Esophagus muscularis mucosa (tissue), 4 donors: ENCODE results near the gene SEL1L. TPM values are rescaled to one million over a fixed set of nuclear protein-coding genes. Genes with fewer than 3 reads are reported as not detected.

ENCODE experiments used
- DNase-seq: peaks from one replicate; pipeline ENCODE4 v3.0.0-alpha.2; 2017; ENCODE audit errors: extremely low spot score
- H3K27ac ChIP-seq, 4 donors: fragments of 200-600 bp; sonication (generic); replicated peaks in 1 of 4; 1 replicate in 3 of 4; 2 replicates in 1 of 4; pipeline ENCODE4 v1.5.1; 2016 to 2019; ENCODE audit warnings: mild to moderate bottlenecking in 1 of 4
- H3K27me3 ChIP-seq, 4 donors: fragments of 200-600 bp; sonication (generic); one replicate each; pipeline versions ENCODE4 v1.5.1 to v1.6.0; 2016 to 2019
- H3K36me3 ChIP-seq, 4 donors: fragments of 200-600 bp; sonication (generic); one replicate each; pipeline ENCODE4 v1.5.1; 2016 to 2019
- H3K4me1 ChIP-seq, 4 donors: fragments of 200-600 bp; sonication (generic); one replicate each; pipeline ENCODE4 v1.5.1; 2016 to 2019
- H3K4me3 ChIP-seq, 4 donors: fragments of 200-600 bp; sonication (generic); 1 replicate in 2 of 4; 2 replicates in 2 of 4; pipeline ENCODE4 v1.5.1; 2016 to 2019; ENCODE audit warnings: mild to moderate bottlenecking in 4 of 4, moderate library complexity in 1 of 4
- H3K9me3 ChIP-seq, 4 donors: fragments of 200-600 bp; sonication (generic); 1 replicate in 3 of 4; 2 replicates in 1 of 4; pipeline ENCODE4 v1.5.1; 2016 to 2019
- CTCF ChIP-seq, 3 experiments: fragments of 200-600 bp in 2 of 3; fragments of 450-650 bp in 1 of 3; sonication (generic) in 2 of 3; IDR thresholded peaks; one replicate each; pipeline ENCODE4 v1.5.1; 2017 to 2019; ENCODE audit warnings: antibody characterized with exemption in 3 of 3, mild to moderate bottlenecking in 2 of 3, moderate library complexity in 1 of 3
- EP300 ChIP-seq: sonication (generic); formaldehyde crosslinking; IDR thresholded peaks from one replicate; pipeline ENCODE4 v1.6.1; 2017; ENCODE audit warnings: antibody characterized with exemption
- POLR2A ChIP-seq: fragments of 450-650 bp; IDR thresholded peaks from one replicate; pipeline ENCODE4 v1.6.1; 2017; ENCODE audit warnings: antibody characterized with exemption, moderate library complexity, mild to moderate bottlenecking, low read depth
- POLR2AphosphoS5 ChIP-seq, 2 donors: sonication (generic); formaldehyde crosslinking; IDR thresholded peaks; one replicate each; pipeline ENCODE4 v1.6.1; 2017; ENCODE audit warnings: antibody characterized with exemption in 2 of 2
- WGBS: methylation state at CpG from one replicate; pipeline ENCODE4 v1.1.5; 2018; 5-methylcytosine and 5-hydroxymethylcytosine counted together
- intact Hi-C: fragments of 100-400 bp; cut with DNase I; formaldehyde crosslinking; loops from one replicate; pipeline ENCODE4 v1.15.1; 2023
- total RNA-seq, 4 donors: library from RNA; depleted of rRNA; stranded (reverse); fragments of >200 nt; gene quantifications; one replicate each; pipeline versions ENCODE4 v1.1.0 to v1.2.1, GENCODE V29; 2016

The SEL1L gene
- total RNA-seq, 4 donors from 2014 or later: 54.2 to 64.2 (median 55.6) TPM

DNA sequence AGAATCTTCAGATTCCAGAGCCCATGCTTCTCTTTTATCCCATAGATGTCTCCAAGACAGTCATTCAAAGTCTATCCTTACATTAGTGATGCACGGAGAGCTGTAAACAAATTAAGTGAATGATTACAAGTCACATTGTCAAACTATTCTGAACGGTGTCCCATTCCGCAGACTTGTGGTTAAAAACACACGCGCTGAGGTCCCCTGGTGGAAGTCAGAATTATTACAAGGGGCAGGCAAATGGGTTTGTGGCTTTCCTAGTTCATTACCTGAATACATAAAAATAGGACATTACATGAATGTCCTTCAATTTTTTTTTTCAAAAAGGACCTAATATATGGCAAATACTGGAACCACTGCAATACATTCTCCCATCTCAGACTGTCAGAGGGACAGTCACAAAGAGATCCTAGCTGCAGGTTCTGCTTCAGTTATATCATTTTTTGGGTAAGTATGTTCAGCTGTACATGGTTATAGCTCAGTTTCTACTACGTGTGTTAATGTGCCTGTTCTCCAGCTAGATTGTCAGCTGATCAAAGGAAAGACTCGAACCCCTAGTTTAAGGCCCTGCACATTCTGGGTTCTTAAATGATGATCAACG, 80.4 kb downstream of the SEL1L start:
- no peaks in the 10 kb centered on the region for H3K36me3 ChIP-seq
- no peaks in the 10 kb centered on the region for H3K9me3 ChIP-seq
- no peak overlapping the region for H3K4me3 ChIP-seq
- no peak for TF ChIP-seq EP300
- no peak for TF ChIP-seq POLR2AphosphoS5 (IDR thresholded peaks at IDR 0.05)
- peak; percentile 81 to 94 (median 83) for TF ChIP-seq CTCF (IDR thresholded peaks at IDR 0.05)
- no peak for TF ChIP-seq POLR2A
- H3K4me1 ChIP-seq: peaks cover 12 to 20% (median 17%) of the 10 kb centered on the region in 4 donors
- H3K27ac ChIP-seq: no peak overlapping the region
- peaks cover 0 to 40% (median 3%) of the 10 kb centered on the region in 4 donors for H3K27me3 ChIP-seq
- DNase-seq: no peak
- intact Hi-C loops: loop anchor here (2.0 kb wide), 1 partner anchor 182 kb away; no protein-coding TSS in a partner anchor
- 19% methylated on average over 8 of the region's 8 CpGs for WGBS

DNA sequence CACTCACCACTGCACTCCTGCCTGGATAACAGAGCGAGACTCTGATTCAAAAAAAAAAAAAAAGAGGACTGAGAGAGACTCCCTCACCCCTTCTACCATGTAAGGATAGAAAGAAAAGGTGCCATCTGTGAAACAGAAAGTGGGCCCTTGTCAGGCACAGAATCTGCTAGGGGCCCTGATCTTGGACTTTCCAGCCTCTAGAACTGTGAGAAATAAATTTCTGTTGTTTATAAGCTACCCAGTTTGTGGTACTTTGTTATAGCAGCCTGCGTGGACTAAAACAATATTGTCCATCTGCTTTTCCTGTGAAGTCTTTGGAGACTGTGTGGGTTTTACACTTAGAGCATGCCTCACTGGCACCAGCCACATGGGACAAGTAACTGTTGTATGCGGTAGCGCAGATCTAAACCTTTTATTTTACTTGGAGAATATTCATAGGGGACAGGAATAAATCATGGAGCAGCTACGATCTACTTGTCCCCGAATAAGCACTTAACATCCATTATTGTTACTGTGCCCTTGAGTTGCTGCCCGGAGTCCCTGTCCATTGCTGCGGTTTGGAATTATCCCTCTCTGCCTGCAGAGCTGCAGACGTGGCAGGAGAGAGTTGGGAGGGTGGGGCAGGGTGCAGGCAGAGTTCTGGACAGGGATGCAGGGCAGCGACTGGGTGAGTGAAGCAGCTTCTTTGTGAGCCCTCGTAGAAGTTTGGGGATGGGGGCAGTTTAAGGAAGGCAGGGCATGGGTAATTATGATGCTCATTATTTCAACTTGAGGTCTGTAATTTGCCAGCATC, 81.1 kb downstream of the SEL1L start:
- TF ChIP-seq CTCF (IDR thresholded peaks at IDR 0.05): no peak
- no peak for TF ChIP-seq POLR2AphosphoS5 (IDR thresholded peaks at IDR 0.05)
- no peak for TF ChIP-seq POLR2A
- TF ChIP-seq EP300: no peak
- 73% methylated on average over 10 of the region's 11 CpGs for WGBS
- Histone ChIP-seq H3K27me3 (peaks cover 0 to 40% (median 3%) of the 10 kb centered on the region in 4 donors), H3K27ac (no peak overlapping the region), H3K4me3 (no peak overlapping the region), H3K36me3 (no peaks in the 10 kb centered on the region), H3K4me1 (peaks cover 12 to 20% (median 17%) of the 10 kb centered on the region in 4 donors), H3K9me3 (no peaks in the 10 kb centered on the region)
- intact Hi-C loops: loop anchor here (2.0 kb wide), 1 partner anchor 182 kb away; no protein-coding TSS in a partner anchor
- no peak for DNase-seq

DNA sequence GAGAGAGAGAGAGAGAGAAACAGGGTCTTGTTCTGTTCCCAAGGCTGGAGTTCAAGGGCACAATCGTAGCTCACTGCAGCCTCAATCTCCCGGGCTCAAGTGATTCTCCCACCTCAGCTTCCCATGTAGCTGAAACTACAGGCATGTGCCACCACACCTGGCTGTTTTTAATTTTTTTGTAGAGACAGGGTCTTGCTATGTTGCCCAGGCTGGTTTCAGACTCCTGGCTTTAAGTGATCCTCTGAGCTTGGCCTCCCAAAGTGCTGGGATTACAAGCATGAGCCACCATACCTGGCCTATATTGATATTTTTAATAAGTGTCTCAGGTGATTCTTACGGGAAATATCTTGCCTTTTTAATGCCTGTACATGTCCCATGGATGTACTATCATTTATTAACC, 82.7 kb downstream of the SEL1L start:
- peaks cover 0 to 37% (median 3%) of the 10 kb centered on the region in 4 donors for H3K27me3 ChIP-seq
- H3K9me3 ChIP-seq: no peaks in the 10 kb centered on the region
- no peak overlapping the region for H3K4me3 ChIP-seq
- no peak overlapping the region for H3K27ac ChIP-seq
- intact Hi-C loops: no loop called here
- DNase-seq: no peak
- H3K36me3 ChIP-seq: no peaks in the 10 kb centered on the region
- peaks cover 12 to 26% (median 17%) of the 10 kb centered on the region in 4 donors for H3K4me1 ChIP-seq
- TF ChIP-seq EP300 (no peak), CTCF (IDR thresholded peaks at IDR 0.05) (no peak), POLR2A (no peak), POLR2AphosphoS5 (IDR thresholded peaks at IDR 0.05) (no peak)
- 84% methylated on average over 3 of the region's 3 CpGs for WGBS

DNA sequence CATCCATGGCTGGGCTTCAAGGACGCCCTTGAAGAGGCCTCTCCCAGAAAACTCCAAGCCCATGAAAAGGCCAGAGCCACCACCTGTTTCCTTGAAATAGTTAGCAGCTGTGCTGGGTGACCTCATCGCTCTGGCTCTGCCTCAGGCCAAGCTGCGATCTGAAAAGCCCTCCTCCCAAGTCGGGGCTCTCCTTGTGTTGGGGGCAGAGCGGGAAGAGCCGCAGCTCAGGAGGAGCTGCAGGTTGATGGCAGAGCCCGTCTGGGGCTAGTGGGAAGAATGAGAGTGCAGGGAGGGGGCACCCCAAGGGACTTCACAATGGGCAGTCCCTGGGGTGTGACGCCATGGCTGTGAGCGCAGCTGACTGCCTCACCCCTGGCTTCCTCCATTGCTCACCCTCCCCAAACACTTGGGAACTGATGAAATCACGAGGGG, 83.5 kb downstream of the SEL1L start:
- intact Hi-C loops: no loop called here
- Histone ChIP-seq H3K9me3 (no peaks in the 10 kb centered on the region), H3K27me3 (peaks cover 0 to 44% (median 3%) of the 10 kb centered on the region in 4 donors), H3K27ac (peak overlapping the region; percentile 15 to 56 (median 36)), H3K36me3 (no peaks in the 10 kb centered on the region), H3K4me1 (peaks cover 12 to 26% (median 17%) of the 10 kb centered on the region in 4 donors), H3K4me3 (peak overlapping the region in 1 of 4 donors; percentile 22)
- TF ChIP-seq POLR2A (no peak), EP300 (no peak), POLR2AphosphoS5 (IDR thresholded peaks at IDR 0.05) (no peak), CTCF (IDR thresholded peaks at IDR 0.05) (no peak)
- no peak for DNase-seq
- WGBS: 52% methylated on average over 9 of the region's 10 CpGs
